KMS-11 (cell line): Measurements from ENCODE around the gene CPLANE1.

ENCODE experiments used
- H2AFZ ChIP-seq: fragments of 200-600 bp; sonication (generic); 2 replicates; pipeline ENCODE4 v1.6.1; 2016; ENCODE audit warnings: antibody characterized with exemption, mixed run types, low read depth
- H3K27ac ChIP-seq: fragments of 200-600 bp; sonication (generic); 2 replicates; pipeline ENCODE4 v1.6.1; 2016; ENCODE audit warnings: mild to moderate bottlenecking, mixed run types
- H3K27me3 ChIP-seq: fragments of 200-600 bp; sonication (generic); 2 replicates; pipeline ENCODE4 v1.6.1; 2017; ENCODE audit warnings: mild to moderate bottlenecking, low read depth, mixed run types, moderate library complexity; ENCODE audit not compliant: insufficient read depth
- H3K36me3 ChIP-seq: fragments of 200-600 bp; sonication (generic); 2 replicates; pipeline ENCODE4 v1.6.1; 2017; ENCODE audit warnings: mild to moderate bottlenecking, mixed run types; ENCODE audit not compliant: insufficient read depth
- H3K4me1 ChIP-seq: fragments of 200-600 bp; sonication (generic); 2 replicates; pipeline ENCODE4 v1.6.1; 2016; ENCODE audit warnings: mild to moderate bottlenecking, low read depth, mixed run types; ENCODE audit not compliant: poor library complexity, severe bottlenecking
- H3K4me2 ChIP-seq: fragments of 200-600 bp; sonication (generic); 2 replicates; pipeline ENCODE4 v1.7.0; 2016; ENCODE audit warnings: mild to moderate bottlenecking, mixed run types
- H3K4me3 ChIP-seq: fragments of 200-600 bp; sonication (generic); IDR thresholded peaks from 2 replicates; pipeline ENCODE4 v1.6.1; 2017; ENCODE audit warnings: low read depth, low read length, mixed read lengths; ENCODE audit not compliant: insufficient read depth
- H3K79me2 ChIP-seq: fragments of 200-600 bp; sonication (generic); 2 replicates; pipeline ENCODE4 v1.6.1; 2016; ENCODE audit warnings: low read depth, mixed run types; ENCODE audit not compliant: insufficient read depth
- H3K9ac ChIP-seq: fragments of 200-600 bp; sonication (generic); 2 replicates; pipeline ENCODE4 v1.6.1; 2016; ENCODE audit warnings: mild to moderate bottlenecking, mixed run types
- H4K20me1 ChIP-seq: fragments of 200-600 bp; sonication (generic); 2 replicates; pipeline ENCODE4 v1.6.1; 2016; ENCODE audit warnings: mild to moderate bottlenecking, mixed run types; ENCODE audit not compliant: insufficient read depth
- TF ChIP-seq, protein P1 (sequence below): fragments of 200-600 bp; sonication (generic); conservative IDR thresholded peaks from 2 replicates; pipeline ENCODE4 v1.6.1; 2017; ENCODE audit warnings: low read depth, mild to moderate bottlenecking, antibody characterized with exemption, low read length, moderate library complexity, mixed read lengths

The CPLANE1 gene

DNA sequence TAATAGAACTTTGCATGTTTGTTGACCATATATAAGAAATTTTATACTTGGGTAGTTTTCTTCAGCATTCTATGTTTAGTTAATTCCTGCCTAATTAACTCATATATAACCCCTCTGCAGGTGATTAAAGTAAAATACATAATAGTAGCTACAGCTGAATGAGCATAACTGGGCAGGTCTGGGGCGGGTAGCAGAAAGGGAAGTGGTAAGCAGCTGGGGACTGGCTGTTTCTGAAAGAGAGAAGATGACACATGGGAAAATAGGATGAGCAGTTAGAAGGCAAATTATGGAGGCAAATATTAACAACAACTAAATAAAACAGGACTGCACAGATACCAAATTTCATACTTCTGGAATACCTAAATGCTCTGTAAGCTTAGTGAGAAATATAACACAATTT lies 128.1 kb downstream of the CPLANE1 start:
- H3K4me2 ChIP-seq, result no peak overlapping the region

DNA sequence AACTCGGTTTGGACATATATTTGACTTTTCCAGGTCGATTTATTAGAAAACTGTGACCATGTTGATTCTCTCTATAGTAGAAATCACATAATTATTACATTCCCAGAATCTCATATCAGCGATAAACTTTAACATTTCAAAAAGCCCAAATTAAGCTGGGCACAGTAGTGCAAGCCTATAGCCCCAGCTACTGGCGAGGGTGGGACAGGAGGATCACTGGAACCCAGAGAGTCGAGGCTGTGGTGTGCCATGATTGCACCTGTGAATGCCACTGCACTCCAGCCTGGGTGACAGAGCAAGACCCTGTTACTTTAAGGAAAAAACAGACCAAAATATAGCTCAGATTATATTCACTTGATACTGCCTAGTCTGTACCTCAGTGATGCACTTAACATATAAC lies 128.9 kb downstream of the CPLANE1 start:
- Histone ChIP-seq H3K27ac (no peak overlapping the region), H3K4me1 (no peaks in the 10 kb centered on the region), H4K20me1 (no peaks in the 10 kb centered on the region), H3K36me3 (no peaks in the 10 kb centered on the region), H3K4me2 (no peak overlapping the region), H3K27me3 (no peaks in the 10 kb centered on the region), H3K9ac (no peak overlapping the region), H3K79me2 (no peaks in the 10 kb centered on the region), H3K4me3 (no peak overlapping the region), H2AFZ (no peak overlapping the region)
- TF ChIP-seq, protein P1, sequence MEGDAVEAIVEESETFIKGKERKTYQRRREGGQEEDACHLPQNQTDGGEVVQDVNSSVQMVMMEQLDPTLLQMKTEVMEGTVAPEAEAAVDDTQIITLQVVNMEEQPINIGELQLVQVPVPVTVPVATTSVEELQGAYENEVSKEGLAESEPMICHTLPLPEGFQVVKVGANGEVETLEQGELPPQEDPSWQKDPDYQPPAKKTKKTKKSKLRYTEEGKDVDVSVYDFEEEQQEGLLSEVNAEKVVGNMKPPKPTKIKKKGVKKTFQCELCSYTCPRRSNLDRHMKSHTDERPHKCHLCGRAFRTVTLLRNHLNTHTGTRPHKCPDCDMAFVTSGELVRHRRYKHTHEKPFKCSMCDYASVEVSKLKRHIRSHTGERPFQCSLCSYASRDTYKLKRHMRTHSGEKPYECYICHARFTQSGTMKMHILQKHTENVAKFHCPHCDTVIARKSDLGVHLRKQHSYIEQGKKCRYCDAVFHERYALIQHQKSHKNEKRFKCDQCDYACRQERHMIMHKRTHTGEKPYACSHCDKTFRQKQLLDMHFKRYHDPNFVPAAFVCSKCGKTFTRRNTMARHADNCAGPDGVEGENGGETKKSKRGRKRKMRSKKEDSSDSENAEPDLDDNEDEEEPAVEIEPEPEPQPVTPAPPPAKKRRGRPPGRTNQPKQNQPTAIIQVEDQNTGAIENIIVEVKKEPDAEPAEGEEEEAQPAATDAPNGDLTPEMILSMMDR, result no peak

More for the DNA sequence above, 128.1 kb downstream of the CPLANE1 start:
- no peak overlapping the region for H3K4me3 ChIP-seq
- H4K20me1 ChIP-seq, result no peaks in the 10 kb centered on the region
- H3K9ac ChIP-seq, result no peak overlapping the region
- no peaks in the 10 kb centered on the region for H3K79me2 ChIP-seq
- no peaks in the 10 kb centered on the region for H3K4me1 ChIP-seq
- no peaks in the 10 kb centered on the region for H3K36me3 ChIP-seq
- no peak overlapping the region for H3K27ac ChIP-seq
- H2AFZ ChIP-seq, result no peak overlapping the region
- no peaks in the 10 kb centered on the region for H3K27me3 ChIP-seq
- TF ChIP-seq, protein P1, result no peak

DNA sequence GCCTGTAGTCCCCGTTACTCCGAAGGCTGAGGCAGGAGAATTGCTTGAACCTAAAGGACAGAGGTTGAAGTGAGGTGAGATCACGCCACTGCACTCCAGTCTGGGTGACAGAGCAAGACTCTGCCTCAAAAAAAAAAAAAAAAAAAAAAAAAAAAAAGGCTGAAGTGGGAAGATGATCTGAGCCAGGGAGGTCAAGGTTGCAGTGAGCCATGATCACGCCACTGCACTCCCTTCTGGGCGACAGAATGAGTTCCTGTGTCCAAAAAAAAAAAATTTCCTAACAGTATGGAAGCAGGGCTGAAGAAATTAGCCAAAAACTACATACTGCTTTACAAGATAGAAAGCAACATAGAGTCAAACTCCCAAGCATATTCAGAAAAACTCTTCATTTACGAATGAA lies 132.8 kb downstream of the CPLANE1 start:
- H3K27ac ChIP-seq, result no peak overlapping the region

DNA sequence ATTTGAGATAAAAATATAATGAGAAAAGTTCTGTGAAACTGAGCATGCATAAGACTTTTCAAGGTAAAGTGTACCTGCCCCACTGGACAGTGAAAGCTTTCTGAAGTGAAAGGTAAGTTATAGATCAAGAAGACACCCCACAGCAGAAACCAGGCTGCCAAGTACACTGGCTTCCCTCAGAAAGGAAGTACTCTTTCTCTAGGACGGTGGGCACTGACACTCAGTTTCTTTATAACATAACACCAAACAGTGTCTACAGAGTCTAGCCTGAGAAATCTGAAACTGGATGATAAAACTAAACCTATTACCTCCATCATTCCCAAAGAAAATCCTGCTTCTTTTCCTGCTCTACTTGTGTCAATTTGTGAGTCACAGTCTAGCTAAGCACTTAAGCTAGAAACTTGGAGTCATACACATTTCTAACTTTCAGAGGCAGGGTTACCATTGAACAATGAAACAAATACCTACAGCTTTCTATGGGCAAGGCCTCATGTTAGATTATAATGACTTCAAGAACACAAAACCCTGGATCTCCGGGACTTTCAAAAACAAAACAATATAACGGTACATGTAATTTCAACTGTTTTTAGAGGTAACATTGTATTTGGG lies 136.7 kb downstream of the CPLANE1 start:
- Histone ChIP-seq H4K20me1 (no peaks in the 10 kb centered on the region), H3K27me3 (no peaks in the 10 kb centered on the region), H3K27ac (peak overlapping the region; percentile 28; the same call in 1 of the 2 replicates), H3K4me3 (no peak overlapping the region), H3K36me3 (no peaks in the 10 kb centered on the region), H3K4me1 (peaks cover 39% of the 10 kb centered on the region), H3K9ac (no peak overlapping the region), H2AFZ (no peak overlapping the region), H3K79me2 (no peaks in the 10 kb centered on the region), H3K4me2 (peak overlapping the region; percentile 95)
- TF ChIP-seq, protein P1, result no peak

More for the DNA sequence above, 132.8 kb downstream of the CPLANE1 start:
- no peak overlapping the region for H3K4me3 ChIP-seq
- no peak overlapping the region for H3K9ac ChIP-seq
- TF ChIP-seq, protein P1, result no peak
- no peaks in the 10 kb centered on the region for H4K20me1 ChIP-seq
- H2AFZ ChIP-seq, result no peak overlapping the region
- H3K27me3 ChIP-seq, result no peaks in the 10 kb centered on the region
- H3K4me1 ChIP-seq, result peaks cover 25% of the 10 kb centered on the region
- no peaks in the 10 kb centered on the region for H3K79me2 ChIP-seq
- no peak overlapping the region for H3K4me2 ChIP-seq
- H3K36me3 ChIP-seq, result no peaks in the 10 kb centered on the region
